GM12891 (cell line): ENCODE results near the gene MAP7D1.
"Not testable (repeated sequence)": the region's sequence is repeated elsewhere in the genome, so short reads cannot be mapped to it uniquely, and the experiment has no call there.

Experiments used
- DNase-seq: peaks from one replicate; pipeline ENCODE4 v3.0.0; 2011; ENCODE audit warnings: low spot score; ENCODE audit not compliant: insufficient read length
- FAIRE-seq: peaks from 2 replicates; lab custom pipeline; 2011; peaks lifted over from hg19 to GRCh38; lab: Jason Lieb, UNC
- PAX5 ChIP-seq: IDR thresholded peaks from 2 replicates; pipeline ENCODE4 v1.6.1; 2011; ENCODE audit warnings: low read length, moderate library complexity, mild to moderate bottlenecking; ENCODE audit not compliant: insufficient read depth, severe bottlenecking
- POLR2A ChIP-seq: IDR thresholded peaks from 2 replicates; pipeline ENCODE4 v1.6.1; 2011; ENCODE audit warnings: low read depth, low read length, control low read depth
- POLR2AphosphoS5 ChIP-seq: IDR thresholded peaks from 2 replicates; pipeline ENCODE4 v1.6.1; 2011; ENCODE audit warnings: low read depth, low read length, control low read depth
- POU2F2 ChIP-seq: IDR thresholded peaks from 2 replicates; pipeline ENCODE4 v1.6.1; 2011; ENCODE audit warnings: low read depth, mild to moderate bottlenecking, control low read depth, low read length, moderate library complexity
- SPI1 ChIP-seq: IDR thresholded peaks from 2 replicates; pipeline ENCODE4 v1.6.1; 2011; ENCODE audit warnings: low read depth, low read length, control low read depth
- TAF1 ChIP-seq: IDR thresholded peaks from 2 replicates; pipeline ENCODE4 v1.6.1; 2011; ENCODE audit warnings: low read depth, low read length, control low read depth

Gene MAP7D1

DNA sequence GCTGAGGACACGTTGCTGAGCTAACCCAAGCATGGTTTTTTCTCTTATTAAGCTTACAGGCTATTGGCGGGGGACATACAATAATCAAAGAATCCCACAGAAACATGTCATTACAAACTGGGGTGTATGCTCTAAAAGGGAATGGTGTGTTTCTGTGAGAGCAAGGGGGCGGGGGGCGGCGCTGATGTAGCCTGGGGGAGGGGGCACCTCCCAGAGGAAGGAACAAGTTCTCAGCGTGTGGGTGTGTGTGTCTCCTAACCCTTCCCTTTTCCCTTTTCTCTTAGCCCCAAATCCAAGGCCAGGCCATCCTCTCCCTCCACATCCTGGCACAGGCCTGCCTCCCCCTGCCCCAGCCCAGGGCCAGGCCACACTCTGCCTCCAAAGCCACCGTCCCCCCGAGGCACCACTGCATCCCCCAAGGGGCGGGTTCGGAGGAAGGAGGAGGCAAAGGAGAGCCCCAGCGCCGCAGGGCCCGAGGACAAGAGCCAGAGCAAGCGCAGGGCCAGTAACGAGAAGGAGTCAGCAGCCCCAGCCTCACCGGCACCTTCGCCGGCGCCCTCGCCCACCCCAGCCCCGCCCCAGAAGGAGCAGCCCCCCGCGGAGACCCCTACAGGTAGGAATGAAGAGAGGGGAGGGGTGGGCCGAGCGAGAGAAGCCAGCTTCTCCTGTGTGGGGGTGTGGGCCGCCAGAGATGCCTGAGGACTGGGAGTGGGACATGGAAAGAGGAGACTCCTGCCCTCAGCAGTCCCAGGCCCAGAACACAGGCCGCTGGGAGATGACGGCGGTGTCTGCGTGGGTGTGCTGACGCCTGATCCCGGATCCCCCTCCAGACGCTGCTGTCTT, 21.9 kb downstream of the MAP7D1 start:
- DNase-seq (no peak), FAIRE-seq (no peak)
- TF ChIP-seq POU2F2, result no peak
- TF ChIP-seq PAX5, result no peak
- no peak for TF ChIP-seq POLR2A
- no peak for TF ChIP-seq TAF1
- no peak for TF ChIP-seq SPI1
- TF ChIP-seq POLR2AphosphoS5, result no peak

DNA sequence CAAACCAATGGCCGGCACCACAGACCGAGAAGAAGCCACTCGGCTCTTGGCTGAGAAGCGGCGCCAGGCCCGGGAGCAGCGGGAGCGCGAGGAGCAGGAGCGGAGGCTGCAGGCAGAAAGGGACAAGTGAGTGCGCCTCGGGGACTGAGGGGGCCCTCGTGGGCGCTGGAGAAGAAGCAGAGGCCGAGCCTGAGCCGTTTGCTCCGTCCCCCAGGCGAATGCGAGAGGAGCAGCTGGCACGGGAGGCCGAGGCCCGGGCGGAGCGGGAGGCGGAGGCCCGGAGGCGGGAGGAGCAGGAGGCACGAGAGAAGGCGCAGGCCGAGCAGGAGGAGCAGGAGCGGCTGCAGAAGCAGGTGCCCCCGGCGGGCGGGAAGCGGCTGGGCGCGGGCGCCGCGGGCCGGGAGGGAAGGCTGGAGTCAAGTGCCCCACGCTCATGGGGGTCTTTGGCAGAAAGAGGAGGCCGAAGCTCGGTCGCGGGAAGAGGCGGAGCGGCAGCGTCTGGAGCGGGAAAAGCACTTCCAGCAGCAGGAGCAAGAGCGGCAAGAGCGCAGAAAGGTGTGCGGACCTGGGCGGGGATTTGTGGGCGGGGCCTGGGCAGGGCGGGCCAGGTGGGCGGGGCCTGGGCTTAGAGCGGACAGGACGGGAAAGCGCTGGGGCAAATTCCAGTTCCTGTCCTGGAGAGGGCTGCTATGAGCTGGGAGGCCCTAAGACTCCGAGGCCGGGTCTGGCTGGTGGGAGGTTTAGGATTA, 22.7 kb downstream of the MAP7D1 start:
- DNase-seq, result no peak
- no peak for TF ChIP-seq TAF1
- no peak for TF ChIP-seq POLR2AphosphoS5
- no peak for TF ChIP-seq POU2F2
- TF ChIP-seq SPI1, result no peak
- no peak for TF ChIP-seq POLR2A
- no peak for TF ChIP-seq PAX5
- no peak for FAIRE-seq

DNA sequence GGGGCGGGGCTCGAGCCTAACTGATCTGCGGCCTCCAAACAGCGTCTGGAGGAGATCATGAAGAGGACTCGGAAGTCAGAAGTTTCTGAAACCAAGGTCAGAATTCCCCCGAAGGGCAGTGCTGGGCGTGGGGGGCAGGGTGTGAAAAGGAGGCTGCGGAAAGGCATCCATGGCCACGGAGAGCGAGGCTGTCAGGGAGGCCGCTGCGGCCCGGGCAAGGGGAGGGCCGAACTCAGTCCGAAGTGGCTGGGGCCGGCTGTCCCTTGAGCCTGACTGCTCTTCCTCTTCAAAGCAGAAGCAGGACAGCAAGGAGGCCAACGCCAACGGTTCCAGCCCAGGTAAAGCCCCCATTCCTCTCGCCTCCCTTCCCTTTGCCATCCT, 23.2 kb downstream of the MAP7D1 start:
- FAIRE-seq, result no peak
- DNase-seq, result no peak
- TF ChIP-seq POLR2AphosphoS5 (no peak), TAF1 (no peak), POLR2A (no peak), POU2F2 (no peak), PAX5 (no peak)

DNA sequence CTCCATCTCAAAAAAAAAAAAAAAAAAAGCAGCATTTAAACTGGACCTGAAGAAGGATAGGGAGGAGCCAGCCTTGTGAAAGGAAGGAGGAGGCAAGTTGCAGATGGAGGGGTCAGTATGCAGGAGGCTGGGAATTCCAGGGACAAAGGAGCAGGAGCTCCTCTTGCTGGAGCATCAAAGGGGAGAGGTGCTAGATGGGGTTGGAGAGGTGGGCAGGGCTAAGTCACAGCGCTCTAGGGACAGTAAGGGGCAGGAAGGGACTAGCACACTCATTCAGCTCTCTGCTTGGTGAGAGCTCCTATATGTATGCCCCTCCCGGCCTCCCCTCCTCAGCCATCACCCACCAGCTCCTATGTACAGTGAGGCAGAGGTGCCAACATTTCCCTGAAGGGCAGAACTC, 26.8 kb downstream of the MAP7D1 start:
- TF ChIP-seq SPI1, result no peak
- TF ChIP-seq POLR2AphosphoS5, result peak; percentile 46
- FAIRE-seq, result no peak
- no peak for DNase-seq

DNA sequence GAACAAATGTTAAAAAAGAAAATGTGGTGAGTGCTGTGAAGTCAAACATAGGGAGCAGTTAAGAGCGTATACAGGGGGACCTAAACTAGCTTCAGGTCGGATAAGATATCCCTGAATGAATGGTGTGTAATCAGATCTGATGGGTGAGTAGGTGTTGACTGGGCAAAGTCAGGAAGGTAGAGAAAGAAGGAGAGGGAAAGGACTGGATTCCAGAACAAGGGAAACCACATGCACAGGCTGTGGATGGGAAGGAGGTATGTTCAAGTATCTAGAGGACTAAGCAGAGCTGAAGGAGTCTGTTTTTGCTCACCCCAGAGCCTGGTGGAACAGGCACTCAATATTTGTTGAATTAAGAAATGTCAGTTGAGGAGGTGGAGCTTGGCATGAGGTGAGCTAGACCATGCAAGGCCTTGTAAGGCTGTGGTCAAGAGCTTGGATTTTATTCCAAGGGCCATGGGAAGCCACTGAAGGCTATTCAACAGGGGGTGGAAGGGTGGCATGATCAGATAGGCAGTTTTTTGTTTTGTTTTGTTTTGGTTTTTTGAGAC, 27.4 kb downstream of the MAP7D1 start:
- DNase-seq (no peak), FAIRE-seq (peak; percentile 13)
- TF ChIP-seq TAF1, result no peak
- TF ChIP-seq POLR2A, result no peak
- TF ChIP-seq POLR2AphosphoS5, result no peak
- no peak for TF ChIP-seq PAX5
- TF ChIP-seq SPI1, result no peak
- TF ChIP-seq POU2F2, result no peak

DNA sequence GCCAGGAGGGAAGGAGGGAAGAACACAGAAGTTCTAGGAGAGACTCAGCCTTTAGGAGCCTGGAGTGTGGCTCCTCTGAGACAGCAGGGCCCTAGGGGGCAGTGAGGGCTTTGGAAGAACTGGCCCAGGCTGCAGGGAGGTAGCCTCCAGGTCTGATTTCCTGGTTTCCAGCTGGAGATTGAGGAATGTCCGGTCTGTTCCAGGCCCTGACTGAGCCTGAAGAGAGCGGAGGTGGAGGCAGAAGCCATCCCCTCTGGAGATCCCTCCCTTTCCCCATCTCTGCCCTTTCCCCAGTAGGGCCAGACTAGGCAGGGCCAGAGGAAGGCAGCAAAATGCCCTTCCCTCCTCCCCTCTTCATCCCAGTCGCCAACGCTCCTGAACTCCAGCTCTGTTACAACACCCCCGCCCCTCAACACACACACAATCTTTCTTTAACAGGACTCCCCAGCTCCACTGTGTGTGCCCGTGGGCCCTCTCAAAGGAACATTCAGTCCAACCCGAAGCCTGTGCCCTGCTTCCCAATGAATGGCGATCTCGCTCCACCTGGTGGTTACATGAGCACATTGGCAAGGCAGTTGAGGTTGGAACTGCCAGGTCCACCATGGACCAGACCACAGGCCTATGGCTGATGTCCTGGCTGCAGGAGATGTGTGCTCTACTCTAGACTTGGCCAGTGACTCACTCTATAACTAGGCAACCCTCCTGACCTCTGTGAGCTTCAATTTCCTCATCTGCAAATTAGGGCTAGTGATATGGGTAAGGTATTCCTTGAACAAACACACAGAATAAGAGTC, 32.0 kb downstream of the MAP7D1 start:
- peak; percentile 71 for DNase-seq
- FAIRE-seq, result peak; percentile 99
- TF ChIP-seq POU2F2 (no peak), PAX5 (no peak), POLR2A (no peak), TAF1 (no peak), POLR2AphosphoS5 (no peak), SPI1 (no peak)

DNA sequence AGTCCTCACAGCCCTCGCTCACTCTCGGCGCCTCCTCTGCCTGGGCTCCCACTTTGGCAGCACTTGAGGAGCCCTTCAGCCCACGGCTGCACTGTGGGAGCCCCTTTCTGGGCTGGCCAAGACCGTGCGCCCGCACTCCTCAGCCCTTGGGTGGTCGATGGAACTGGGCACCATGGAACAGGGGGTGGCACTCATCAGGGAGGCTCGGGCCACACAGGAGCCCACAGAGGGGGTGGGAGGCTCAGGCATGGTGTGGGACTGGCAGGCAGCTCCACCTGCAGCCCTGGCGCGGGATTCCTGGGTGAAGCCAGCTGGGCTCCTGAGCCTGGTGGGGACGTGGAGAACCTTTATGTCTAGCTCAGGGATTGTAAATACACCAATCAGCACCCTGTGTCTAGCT, 40.8 kb downstream of the MAP7D1 start:
- not testable (repeated sequence) for FAIRE-seq

DNA sequence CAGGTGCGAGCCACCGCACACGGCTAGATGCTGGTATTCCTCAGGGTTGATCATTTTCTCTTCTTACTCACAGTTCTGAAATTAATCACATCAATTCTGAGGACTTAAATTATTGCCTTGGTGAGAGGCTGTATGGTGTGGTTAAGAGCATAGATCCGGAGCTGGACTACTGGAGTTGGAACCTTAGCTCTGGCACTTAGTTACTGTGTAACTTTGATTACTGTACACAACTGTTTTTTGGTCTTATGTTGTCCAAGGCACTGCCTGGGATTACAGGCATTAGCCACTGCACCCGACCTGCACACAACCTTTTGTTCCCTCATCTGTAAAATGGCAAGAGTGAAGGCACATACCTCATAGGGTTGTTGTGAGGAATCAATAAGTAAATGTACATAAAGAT, 42.7 kb downstream of the MAP7D1 start:
- no peak for FAIRE-seq
- DNase-seq, result no peak
- TF ChIP-seq POLR2AphosphoS5 (no peak), TAF1 (no peak), PAX5 (no peak), POLR2A (no peak), POU2F2 (no peak), SPI1 (no peak)

More for the DNA sequence above, 40.8 kb downstream of the MAP7D1 start:
- DNase-seq, result not testable (repeated sequence)

DNA sequence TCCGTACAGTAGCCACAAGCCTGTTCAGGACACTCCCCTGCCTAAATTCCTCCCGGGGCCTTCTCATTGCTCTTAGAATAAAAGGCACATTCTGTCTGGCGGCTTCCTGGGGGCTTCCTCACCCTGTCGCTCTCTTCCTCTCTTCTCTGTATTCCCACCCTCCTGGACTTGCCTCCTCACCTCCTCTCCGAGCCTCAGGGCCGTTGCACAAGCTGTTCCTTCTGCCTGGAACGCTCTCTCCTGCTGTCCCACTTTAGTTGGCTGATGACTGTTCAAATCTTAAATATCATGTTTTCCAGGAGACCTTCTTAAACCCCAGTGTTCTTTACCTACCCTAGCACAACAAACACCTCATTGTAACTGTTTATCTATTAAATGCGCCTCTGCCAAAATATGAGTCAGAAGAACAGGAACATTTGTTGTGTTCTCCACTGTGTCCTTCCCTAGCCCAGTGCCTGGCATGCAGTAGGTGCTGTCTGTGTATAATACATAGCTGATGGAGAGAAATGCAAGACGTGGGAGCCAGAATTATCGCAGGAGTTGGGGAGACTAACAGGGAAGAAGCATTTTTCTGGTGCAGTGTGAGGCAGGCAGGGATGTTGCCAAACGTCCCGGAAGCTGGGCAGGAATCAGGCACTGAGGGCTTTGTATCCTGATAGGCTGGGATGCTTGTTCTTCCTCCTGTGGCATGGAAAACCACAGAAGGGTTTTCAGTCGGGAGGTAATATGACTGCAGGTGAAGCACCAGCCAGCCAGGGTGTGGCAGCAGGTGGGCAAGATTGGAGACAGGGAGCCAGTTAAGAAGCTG, 44.2 kb downstream of the MAP7D1 start:
- TF ChIP-seq TAF1 (no peak), POU2F2 (no peak)
- FAIRE-seq (no peak), DNase-seq (no peak)
